Smooth muscle cell (in vitro differentiated cells): ENCODE data around the gene FTH1. TPM values are rescaled to one million over a fixed set of nuclear protein-coding genes. Genes with fewer than 3 reads are reported as not detected.

Experiments used
- DNase-seq: peaks from one replicate; lab custom pipeline; 2025; ENCODE audit not compliant: unreplicated experiment; lab: John Stamatoyannopoulos, UW
- H2AFZ ChIP-seq: fragments of 200-600 bp; sonication (generic); 2 replicates; pipeline ENCODE4 v1.6.0; 2016; ENCODE audit warnings: antibody characterized with exemption, low read depth, mild to moderate bottlenecking
- H3F3A ChIP-seq: fragments of 200-600 bp; sonication (generic); 2 replicates; pipeline ENCODE4 v1.6.0; 2017; ENCODE audit warnings: antibody characterized with exemption, low read depth
- H3K27ac ChIP-seq: fragments of 200-600 bp; sonication (generic); 2 replicates; pipeline ENCODE4 v1.5.1; 2016; ENCODE audit warnings: low read depth, mild to moderate bottlenecking
- H3K27me3 ChIP-seq: fragments of 200-600 bp; sonication (generic); 2 replicates; pipeline ENCODE4 v1.6.1; 2016; ENCODE audit warnings: low read depth, mild to moderate bottlenecking
- H3K36me3 ChIP-seq: fragments of 200-600 bp; sonication (generic); 2 replicates; pipeline ENCODE4 v1.5.1; 2016; ENCODE audit warnings: low read depth
- H3K4me1 ChIP-seq: fragments of 200-600 bp; sonication (generic); 2 replicates; pipeline ENCODE4 v1.5.1; 2016; ENCODE audit warnings: low read depth
- H3K4me2 ChIP-seq: fragments of 200-600 bp; sonication (generic); 2 replicates; pipeline ENCODE4 v1.6.0; 2016; ENCODE audit warnings: mild to moderate bottlenecking
- H3K4me3 ChIP-seq: fragments of 200-600 bp; sonication (generic); 2 replicates; pipeline ENCODE4 v1.5.1; 2016; ENCODE audit warnings: mild to moderate bottlenecking
- H3K79me2 ChIP-seq: fragments of 200-600 bp; sonication (generic); 2 replicates; pipeline ENCODE4 v1.6.0; 2016; ENCODE audit warnings: low read depth, mild to moderate bottlenecking
- H3K9ac ChIP-seq: fragments of 200-600 bp; sonication (generic); 2 replicates; pipeline ENCODE4 v1.6.0; 2016; ENCODE audit warnings: low read depth
- H3K9me3 ChIP-seq: fragments of 200-600 bp; sonication (generic); replicated peaks from 2 replicates; pipeline ENCODE4 v1.5.1; 2016; ENCODE audit warnings: low read depth
- H4K20me1 ChIP-seq: fragments of 200-600 bp; sonication (generic); 2 replicates; pipeline ENCODE4 v1.6.0; 2016; ENCODE audit warnings: low read depth
- CTCF ChIP-seq: fragments of 200-600 bp; sonication (generic); IDR thresholded peaks from 2 replicates; pipeline ENCODE4 v1.5.1; 2017; ENCODE audit warnings: borderline replicate concordance, mild to moderate bottlenecking, antibody characterized with exemption; ENCODE audit not compliant: insufficient read depth, poor library complexity, severe bottlenecking
- WGBS: methylation state at CpG from one replicate; pipeline ENCODE4 v1.1.7; 2016; ENCODE audit warnings: low lambda C conversion rate; 5-methylcytosine and 5-hydroxymethylcytosine counted together
- polyA plus RNA-seq: library from polyadenylated mRNA; unstranded; fragments of >200 nt; fragmentation: Nextera tagmentation; extraction: Ambion mirVana; gene quantifications from 2 replicates; pipeline ENCODE4 v1.2.1, GENCODE V29; 2016
- total RNA-seq: library from RNA; depleted of rRNA; stranded (reverse); fragments of >200 nt; gene quantifications from 2 replicates; pipeline ENCODE4 v1.2.3, GENCODE V29; 2014

The FTH1 gene
- 903 and 1,173 TPM in 2 replicates for total RNA-seq
- polyA plus RNA-seq: 6,048 and 7,176 TPM in 2 replicates

DNA sequence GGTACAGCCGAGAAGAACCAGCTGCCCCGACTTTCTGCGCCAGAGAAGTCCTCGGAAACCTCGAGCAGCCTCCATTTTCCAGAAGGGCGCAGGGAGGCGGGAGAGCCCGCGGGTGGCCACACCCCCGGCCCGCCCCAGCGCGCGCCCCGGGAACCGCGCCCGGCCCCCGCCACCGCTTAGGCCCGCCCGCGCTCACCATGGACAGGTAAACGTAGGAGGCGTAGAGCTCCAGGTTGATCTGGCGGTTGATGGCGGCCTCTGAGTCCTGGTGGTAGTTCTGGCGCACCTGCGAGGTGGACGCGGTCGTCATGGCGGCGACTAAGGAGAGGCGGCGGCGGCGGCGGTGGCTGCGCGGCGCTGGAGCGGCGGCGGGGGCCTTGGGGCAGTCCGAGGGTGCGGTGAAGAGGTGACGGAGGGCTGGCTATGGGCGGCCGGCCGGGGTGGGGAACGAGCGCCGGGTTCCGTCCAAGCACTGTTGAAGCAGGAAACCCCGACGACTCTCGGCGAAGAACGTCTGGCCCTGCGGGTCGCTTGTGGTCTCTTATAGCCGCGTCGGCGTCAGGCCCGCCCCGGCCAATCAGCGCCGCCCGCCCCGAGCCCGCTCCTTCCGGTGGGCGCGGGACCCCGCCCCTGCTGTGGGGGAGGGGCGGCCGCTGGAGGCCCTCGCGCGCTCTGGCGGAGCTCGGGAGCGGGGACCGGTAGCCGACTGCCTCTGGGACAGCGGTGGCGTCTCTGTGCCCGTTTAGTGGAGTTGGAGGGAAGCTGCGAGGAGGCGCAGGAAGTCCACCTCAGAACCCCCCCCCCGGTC, at the start of gene FTH1:
TSS of gene FTH1 (minus strand) at position 519 of the 808 bp plus-strand sequence. CDS start at position 310, 209 bp downstream.
- peak within 1 kb of the TSS; percentile 97 for H3K27ac ChIP-seq
- peak within 1 kb of the TSS; percentile 87 for H3K9ac ChIP-seq
- H3K36me3 ChIP-seq: no peaks in the 10 kb centered on the region
- peaks cover 46% of the 10 kb centered on the region for H3F3A ChIP-seq
- peak within 1 kb of the TSS; percentile 93 for H3K4me3 ChIP-seq
- WGBS: 1% methylated on average over 72 of the region's 93 CpGs
- H2AFZ ChIP-seq: peak within 1 kb of the TSS; percentile 73
- no peak for TF ChIP-seq CTCF
- peaks cover 27% of the 10 kb centered on the region for H3K79me2 ChIP-seq
- peak within 1 kb of the TSS; percentile 87 for H3K4me2 ChIP-seq
- H3K9me3 ChIP-seq: no peaks in the 10 kb centered on the region
- peaks cover 50% of the 10 kb centered on the region for H4K20me1 ChIP-seq
- peaks cover 40% of the 10 kb centered on the region for H3K4me1 ChIP-seq
- H3K27me3 ChIP-seq: no peaks in the 10 kb centered on the region
- DNase-seq: peak; percentile 82

DNA sequence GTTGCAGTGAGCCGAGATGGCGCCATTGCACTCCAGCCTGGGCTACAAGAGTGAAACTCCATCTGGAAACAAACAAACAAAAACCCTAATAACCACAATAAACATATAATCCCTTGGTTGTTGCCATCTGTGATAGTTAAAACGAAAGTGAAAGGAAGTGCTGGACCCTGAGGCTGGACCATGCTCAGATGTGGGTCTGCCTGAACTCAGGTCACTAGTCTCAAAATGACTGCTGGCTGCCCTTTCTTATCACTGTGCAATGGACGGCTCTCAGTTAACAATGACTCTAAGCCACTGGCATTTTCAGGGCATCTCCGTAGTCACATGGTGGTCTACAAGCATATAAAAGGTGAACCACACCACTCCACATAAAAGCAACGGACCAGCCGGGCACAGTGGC, 48.2 kb upstream of the FTH1 start:
- Histone ChIP-seq H3K9me3 (no peaks in the 10 kb centered on the region), H3K27me3 (no peaks in the 10 kb centered on the region), H2AFZ (no peak overlapping the region), H3K36me3 (no peaks in the 10 kb centered on the region), H3K27ac (no peak overlapping the region), H3K4me3 (no peak overlapping the region), H3K79me2 (no peaks in the 10 kb centered on the region), H3K9ac (no peak overlapping the region), H3F3A (no peaks in the 10 kb centered on the region), H3K4me1 (no peaks in the 10 kb centered on the region), H3K4me2 (no peak overlapping the region), H4K20me1 (no peaks in the 10 kb centered on the region)
- WGBS: 96% methylated on average over 7 of the region's 7 CpGs
- TF ChIP-seq CTCF: no peak
- no peak for DNase-seq

DNA sequence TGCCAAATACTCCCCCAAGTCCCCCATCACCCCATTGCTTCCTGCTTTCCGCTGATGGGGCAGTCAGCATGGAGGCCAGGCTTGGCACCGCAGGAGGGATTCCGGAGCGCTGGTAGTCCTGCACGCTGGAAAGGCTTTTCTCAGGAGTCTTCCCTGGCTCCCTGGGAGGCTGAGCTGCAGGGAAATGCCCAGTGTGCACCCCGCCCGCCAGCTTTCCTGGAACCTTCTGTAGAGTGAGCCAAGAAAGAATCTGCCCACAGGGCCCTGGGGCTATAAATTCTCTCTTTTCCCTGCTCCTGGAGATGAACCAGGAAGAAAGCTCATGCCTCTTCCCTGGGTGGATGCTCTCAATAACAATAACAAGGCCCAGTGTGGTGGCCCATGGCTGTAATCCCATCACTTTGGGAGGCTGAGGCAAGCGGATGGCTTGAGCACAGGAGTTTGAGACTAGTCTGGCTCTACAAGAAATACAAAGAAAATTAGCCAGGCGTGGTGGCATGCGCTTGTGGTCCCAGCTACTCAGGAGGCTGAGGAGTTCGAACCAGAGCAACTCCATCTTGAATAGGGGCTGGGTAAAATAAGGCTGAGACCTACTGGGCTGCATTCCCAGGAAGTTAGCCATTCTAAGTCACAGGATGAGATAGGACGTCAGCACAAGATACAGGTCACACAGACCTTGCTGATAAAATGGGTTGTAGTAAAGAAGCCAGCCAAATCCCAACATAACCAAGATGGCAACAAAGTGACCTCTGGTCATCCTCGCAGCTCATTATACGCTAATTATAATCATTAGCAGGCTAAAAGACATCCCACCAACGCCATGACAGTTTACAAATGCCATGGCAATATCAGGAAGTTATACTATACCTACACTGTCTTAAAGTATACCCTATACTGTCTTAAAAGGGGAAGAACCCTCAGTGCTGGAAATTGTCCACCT, 46.4 kb upstream of the FTH1 start:
- Histone ChIP-seq H3K27me3 (no peaks in the 10 kb centered on the region), H3K9ac (no peak overlapping the region), H3K36me3 (no peaks in the 10 kb centered on the region), H3K4me2 (no peak overlapping the region), H4K20me1 (no peaks in the 10 kb centered on the region), H3K4me3 (no peak overlapping the region), H3K4me1 (no peaks in the 10 kb centered on the region), H3K27ac (no peak overlapping the region), H2AFZ (no peak overlapping the region), H3F3A (no peaks in the 10 kb centered on the region), H3K79me2 (no peaks in the 10 kb centered on the region), H3K9me3 (no peaks in the 10 kb centered on the region)
- TF ChIP-seq CTCF: no peak
- 87% methylated on average over 15 of the region's 15 CpGs for WGBS
- no peak for DNase-seq
